Endothelial cell of umbilical vein (primary cell): ENCODE data around the gene EIF4E1B. TPM values are rescaled to one million over a fixed set of nuclear protein-coding genes. Genes with fewer than 3 reads are reported as not detected.

Experiments used
- BruUV-seq: library from RNA; stranded (reverse); fragments of 400-500 nt; replicated peaks from 2 replicates; lab custom pipeline; 2021; lab: Mats Ljungman, UMichigan
- CTCF ChIA-PET: fragments of 300-600, 350-600 bp; sonication (Branson Sonifier 250); formaldehyde crosslinking; loops from one replicate; lab custom pipeline; 2021; ENCODE audit warnings: antibody characterized with exemption, inconsistent platforms; lab: Charles Lee
- POLR2A ChIA-PET: fragments of 300-600, 350-600 bp; sonication (Branson Sonifier 250); formaldehyde crosslinking; loops from one replicate; lab custom pipeline; 2021; ENCODE audit warnings: antibody characterized with exemption, inconsistent platforms; lab: Charles Lee
- DNase-seq: peaks from one replicate; pipeline ENCODE4 v3.0.0-alpha.2; 2011; ENCODE audit warnings: low read depth, low spot score
- FAIRE-seq: peaks from 2 replicates; lab custom pipeline; 2011; peaks lifted over from hg19 to GRCh38; lab: Jason Lieb, UNC
- H2AFZ ChIP-seq: 2 replicates; pipeline ENCODE4 v1.6.0; 2012; ENCODE audit warnings: low read depth, low read length, control low read depth, inconsistent platforms
- H3K27ac ChIP-seq: 2 replicates; pipeline ENCODE4 v1.5.1; 2011; ENCODE audit warnings: low read depth, mild to moderate bottlenecking, control low read depth, low read length, moderate library complexity; ENCODE audit not compliant: insufficient read depth
- H3K27me3 ChIP-seq, 2 experiments: 2 replicates each; pipeline versions ENCODE4 v1.6.0 to v1.6.1; 2011; ENCODE audit warnings: low read length in 2 of 2, mixed read lengths in 1 of 2; ENCODE audit not compliant: control insufficient read depth in 2 of 2, insufficient read depth in 2 of 2
- H3K36me3 ChIP-seq, 2 experiments: 2 replicates in 1 of 2; 3 replicates in 1 of 2; pipeline ENCODE4 v1.5.1; 2011; ENCODE audit warnings: low read length in 2 of 2, mild to moderate bottlenecking in 1 of 2, moderate library complexity in 1 of 2; ENCODE audit not compliant: control insufficient read depth in 2 of 2, insufficient read depth in 2 of 2; ENCODE audit errors: extremely low read depth in 1 of 2
- H3K4me1 ChIP-seq: 3 replicates; pipeline ENCODE4 v1.5.1; 2011; ENCODE audit warnings: mild to moderate bottlenecking, low read length; ENCODE audit not compliant: control insufficient read depth, insufficient read depth; ENCODE audit errors: extremely low read depth
- H3K4me2 ChIP-seq: 2 replicates; pipeline ENCODE4 v1.6.1; 2011; ENCODE audit warnings: low read length, control low read depth, mixed read lengths; ENCODE audit not compliant: insufficient read depth
- H3K4me3 ChIP-seq, 3 experiments: fragments of 200-600 bp in 1 of 3; sonication (generic), shearing (Covaris generic) in 1 of 3; replicated peaks in 1 of 3; 2 replicates each; pipeline ENCODE4 v1.5.1; 2011 to 2016; ENCODE audit warnings: control low read depth in 3 of 3, low read length in 3 of 3, mild to moderate bottlenecking in 2 of 3, inconsistent platforms in 1 of 3, low read depth in 1 of 3, moderate library complexity in 1 of 3; ENCODE audit not compliant: insufficient read depth in 1 of 3
- H3K79me2 ChIP-seq: 2 replicates; pipeline ENCODE4 v1.6.0; 2012; ENCODE audit warnings: low read length, inconsistent platforms; ENCODE audit not compliant: control insufficient read depth, insufficient read depth
- H3K9ac ChIP-seq: replicated peaks from 2 replicates; pipeline ENCODE3; 2011; ENCODE audit warnings: low read length, control low read depth; ENCODE audit not compliant: insufficient read depth; ENCODE audit errors: extremely low read depth
- H3K9me1 ChIP-seq: replicated peaks from 3 replicates; pipeline ENCODE4 v1.6.0; 2011; ENCODE audit warnings: mild to moderate bottlenecking, low read length; ENCODE audit not compliant: control insufficient read depth, insufficient read depth; ENCODE audit errors: extremely low read depth
- H3K9me3 ChIP-seq: replicated peaks from 2 replicates; pipeline ENCODE4 v1.5.1; 2012; ENCODE audit warnings: low read length, inconsistent platforms; ENCODE audit not compliant: control insufficient read depth, insufficient read depth
- H4K20me1 ChIP-seq: replicated peaks from 2 replicates; pipeline ENCODE3; 2011; ENCODE audit warnings: mild to moderate bottlenecking, low read length; ENCODE audit not compliant: control insufficient read depth, insufficient read depth; ENCODE audit errors: extremely low read depth
- EZH2 ChIP-seq: IDR thresholded peaks from 2 replicates; pipeline ENCODE4 v1.6.1; 2012; ENCODE audit warnings: borderline replicate concordance, low read depth, mild to moderate bottlenecking, moderate library complexity, low read length, inconsistent platforms; ENCODE audit not compliant: severe bottlenecking
- GATA2 ChIP-seq: IDR thresholded peaks from 2 replicates; pipeline ENCODE4 v1.7.0; 2011; ENCODE audit warnings: low read depth, mild to moderate bottlenecking, moderate library complexity, mixed read lengths, low read length; ENCODE audit not compliant: insufficient read length, insufficient read depth
- MYC ChIP-seq: IDR thresholded peaks from one replicate; pipeline ENCODE4 v1.6.1; 2011; ENCODE audit warnings: mild to moderate bottlenecking, low read depth, low read length
- POLR2A ChIP-seq: IDR thresholded peaks from 2 replicates; pipeline ENCODE4 v1.6.1; 2012; ENCODE audit warnings: low read depth, mild to moderate bottlenecking, control low read depth, low read length
- POLR2AphosphoS5 ChIP-seq: IDR thresholded peaks from 2 replicates; pipeline ENCODE4 v1.6.1; 2012; ENCODE audit warnings: low read depth, mild to moderate bottlenecking, control low read depth, low read length, moderate library complexity; ENCODE audit not compliant: insufficient read depth
- dilution Hi-C: fragments of 300-500 bp; cut with MboI; formaldehyde crosslinking; loops from one replicate; pipeline ENCODE4 v1.15.0; 2019; ENCODE audit warnings: low sequenced_read_pairs; ENCODE audit not compliant: extremely low pct_ligation_motif_present
- intact Hi-C: fragments of 100-400 bp; cut with micrococcal nuclease; formaldehyde crosslinking; loops from one replicate; pipeline ENCODE4 v1.10.0; 2022
- polyA plus RNA-seq, 4 experiments: library from polyadenylated mRNA; depleted of rRNA in 3 of 4; stranded (reverse) in 3 of 4; unstranded in 1 of 4; fragments of >200 nt; gene quantifications; 2 replicates each; pipeline versions ENCODE4 v1.2.1 to v1.2.3, GENCODE V29; 2011 to 2012; ENCODE audit warnings: missing spikeins in 1 of 4
- total RNA-seq: library from RNA; stranded (reverse); gene quantifications from 2 replicates; pipeline ENCODE4 v1.2.3, GENCODE V29; 2021
- TF ChIP-seq, protein P1 (sequence below), 2 donors: IDR thresholded peaks; 1 replicate in 1 of 2; 2 replicates in 1 of 2; pipeline ENCODE4 v1.5.1; 2011; ENCODE audit warnings: low read length in 2 of 2, mild to moderate bottlenecking in 2 of 2, moderate library complexity in 2 of 2, control low read depth in 1 of 2, inconsistent platforms in 1 of 2, low read depth in 1 of 2; ENCODE audit not compliant: insufficient read depth in 1 of 2; ENCODE audit errors: extremely low read depth in 1 of 2

Gene EIF4E1B
- total and polyA plus RNA-seq, 2 donors (not counting 3 experiments of a cell fraction or from before 2014, with no cell fraction given) = not detected

DNA sequence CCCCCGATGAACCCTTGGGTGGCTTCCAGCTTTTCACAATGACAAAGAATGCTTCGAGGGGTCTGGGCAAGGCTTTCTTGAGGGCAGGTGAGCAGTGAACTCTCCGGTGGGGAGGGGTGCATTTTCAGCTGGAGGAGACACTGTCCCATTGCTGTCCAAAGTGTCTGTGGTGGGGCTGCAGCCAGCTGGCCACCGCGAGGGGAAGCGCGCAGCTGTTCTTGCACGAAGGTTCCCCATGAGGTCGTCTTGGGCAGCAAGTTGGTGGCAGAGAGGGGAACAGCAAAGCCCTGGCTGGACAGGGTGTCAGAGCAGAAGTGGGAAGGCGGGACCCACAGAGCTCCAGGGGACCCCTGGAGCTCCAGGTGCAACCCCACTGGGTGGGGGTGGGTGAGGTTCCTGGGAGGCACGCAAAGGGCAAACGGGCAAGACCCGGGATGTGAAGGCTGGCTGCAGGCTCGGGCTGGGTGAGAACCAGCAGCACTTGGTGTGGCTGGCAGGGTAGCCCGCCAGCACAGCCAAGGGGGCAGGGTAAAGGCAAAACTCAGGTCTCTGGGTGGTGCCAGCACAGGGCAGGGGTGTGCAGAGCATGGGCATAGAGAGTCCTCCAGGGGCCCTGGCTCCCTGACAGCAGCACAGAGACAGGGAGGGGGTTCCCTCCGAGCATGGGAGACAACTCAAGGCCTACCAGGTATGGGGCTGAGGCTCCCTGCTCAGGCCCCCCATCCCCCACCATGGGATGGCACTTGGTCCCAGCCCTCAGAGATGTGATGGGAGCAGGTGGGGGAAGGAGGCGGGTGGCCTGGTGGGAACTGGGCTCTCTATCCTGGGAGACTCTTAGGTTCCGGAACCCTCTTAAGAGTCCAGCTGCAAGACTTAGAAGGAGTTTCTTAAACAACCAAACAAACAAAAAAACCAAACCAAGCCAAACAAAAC lies 43.4 kb downstream of the EIF4E1B start:
- Histone ChIP-seq H3K9me3 (no peaks in the 10 kb centered on the region), H3K9ac (no peak overlapping the region), H3K27ac (no peak overlapping the region), H2AFZ (no peak overlapping the region), H3K79me2 (no peaks in the 10 kb centered on the region), H3K4me3 (no peak overlapping the region), H3K4me2 (no peak overlapping the region), H4K20me1 (no peaks in the 10 kb centered on the region), H3K27me3 (peaks cover 10 to 12% of the 10 kb centered on the region in 2 experiments), H3K4me1 (no peaks in the 10 kb centered on the region), H3K9me1 (no peaks in the 10 kb centered on the region), H3K36me3 (no peaks in the 10 kb centered on the region)
- POLR2A ChIA-PET = no interaction called here
- intact Hi-C loops = no loop called here
- CTCF ChIA-PET = interaction anchor here (2.3 kb wide), 1 partner anchor 13 kb away, joined by 18 read pairs; no protein-coding TSS in a partner anchor
- DNase-seq = no peak
- no peak for FAIRE-seq
- BruUV-seq = no TSS peak
- dilution Hi-C loops = no loop called here
- TF ChIP-seq POLR2AphosphoS5 (no peak), POLR2A (no peak), EZH2 (no peak), MYC (no peak), GATA2 (no peak)
- TF ChIP-seq, protein P1, sequence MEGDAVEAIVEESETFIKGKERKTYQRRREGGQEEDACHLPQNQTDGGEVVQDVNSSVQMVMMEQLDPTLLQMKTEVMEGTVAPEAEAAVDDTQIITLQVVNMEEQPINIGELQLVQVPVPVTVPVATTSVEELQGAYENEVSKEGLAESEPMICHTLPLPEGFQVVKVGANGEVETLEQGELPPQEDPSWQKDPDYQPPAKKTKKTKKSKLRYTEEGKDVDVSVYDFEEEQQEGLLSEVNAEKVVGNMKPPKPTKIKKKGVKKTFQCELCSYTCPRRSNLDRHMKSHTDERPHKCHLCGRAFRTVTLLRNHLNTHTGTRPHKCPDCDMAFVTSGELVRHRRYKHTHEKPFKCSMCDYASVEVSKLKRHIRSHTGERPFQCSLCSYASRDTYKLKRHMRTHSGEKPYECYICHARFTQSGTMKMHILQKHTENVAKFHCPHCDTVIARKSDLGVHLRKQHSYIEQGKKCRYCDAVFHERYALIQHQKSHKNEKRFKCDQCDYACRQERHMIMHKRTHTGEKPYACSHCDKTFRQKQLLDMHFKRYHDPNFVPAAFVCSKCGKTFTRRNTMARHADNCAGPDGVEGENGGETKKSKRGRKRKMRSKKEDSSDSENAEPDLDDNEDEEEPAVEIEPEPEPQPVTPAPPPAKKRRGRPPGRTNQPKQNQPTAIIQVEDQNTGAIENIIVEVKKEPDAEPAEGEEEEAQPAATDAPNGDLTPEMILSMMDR (IDR thresholded peaks at IDR 0.05; ENCODE audit: extremely low read depth in 1 of 2, insufficient read depth in 1 of 2, low read depth in 1 of 2, low read length in 2 of 2) = no peak
